A549 (cell line): Measurements from ENCODE around the gene C2CD3. TPM values are rescaled to one million over a fixed set of nuclear protein-coding genes. Genes with fewer than 3 reads are reported as not detected.

Source experiments
- ATAC-seq, 2 experiments: fragments of 200-7000 bp in 1 of 2; fragments of >200 bp in 1 of 2; cut with Nextera tagmentation in 1 of 2; cut with Tn5 transposase in 1 of 2; 3 replicates each; pipeline versions ENCODE4 v1.8.0 to v1.9.1; 2018 to 2020; ENCODE audit warnings: mild to moderate bottlenecking in 1 of 2, moderate library complexity in 1 of 2
- CTCF ChIA-PET: fragments of 300-600 bp; sonication (Branson Sonifier 250); formaldehyde crosslinking; extraction: SDS; loops from one replicate; lab custom pipeline; 2021; ENCODE audit warnings: antibody characterized with exemption, inconsistent platforms; lab: Yijun Ruan, JAX
- POLR2A ChIA-PET: fragments of 350-600 bp; formaldehyde crosslinking; extraction: SDS; loops from one replicate; lab custom pipeline; 2021; ENCODE audit warnings: antibody characterized with exemption, inconsistent platforms; lab: Yijun Ruan, JAX
- DNase-seq, 2 experiments: peaks; one replicate each; pipeline versions ENCODE4 v3.0.0 to v3.0.0-alpha.2; 2011 to 2016; ENCODE audit warnings: low read depth in 1 of 2, low spot score in 1 of 2
- FAIRE-seq: peaks from 2 replicates; lab custom pipeline; 2011; peaks lifted over from hg19 to GRCh38; lab: Jason Lieb, UNC
- H3K27ac ChIP-seq, 2 experiments: fragments of >200 bp; sonication (Bioruptor Twin); formaldehyde crosslinking; 3 replicates each; pipeline ENCODE4 v1.5.1; 2016 to 2017
- H3K4me1 ChIP-seq: fragments of >200 bp; sonication (Bioruptor Twin); formaldehyde crosslinking; 3 replicates; pipeline ENCODE4 v1.6.1; 2016
- H3K4me2 ChIP-seq: fragments of >200 bp; sonication (Bioruptor Twin); formaldehyde crosslinking; 3 replicates; pipeline ENCODE4 v1.6.1; 2016
- H3K4me3 ChIP-seq: fragments of >200 bp; sonication (Bioruptor Twin); formaldehyde crosslinking; 3 replicates; pipeline ENCODE4 v1.5.1; 2016
- H3K9me3 ChIP-seq: fragments of >200 bp; sonication (Bioruptor Twin); formaldehyde crosslinking; 3 replicates; pipeline ENCODE4 v1.6.1; 2016
- CBX2 ChIP-seq: fragments of 200-600 bp; sonication (generic); IDR thresholded peaks from 2 replicates; pipeline ENCODE4 v1.6.1; 2016; ENCODE audit warnings: low read depth, mild to moderate bottlenecking, borderline replicate concordance
- CBX8 ChIP-seq: fragments of 200-600 bp; sonication (generic); IDR thresholded peaks from 2 replicates; pipeline ENCODE4 v1.6.1; 2016
- CEBPB ChIP-seq, 2 experiments: fragments of >200 bp in 1 of 2; sonication (Bioruptor Twin) in 1 of 2; formaldehyde crosslinking in 1 of 2; IDR thresholded peaks; 2 replicates each; pipeline ENCODE4 v1.6.1; 2012 to 2016
- CHD4 ChIP-seq: fragments of 200-600 bp; sonication (generic); IDR thresholded peaks from 2 replicates; pipeline ENCODE4 v1.6.1; 2016; ENCODE audit warnings: antibody characterized with exemption, mild to moderate bottlenecking, borderline replicate concordance
- E2F6 ChIP-seq: IDR thresholded peaks from 2 replicates; pipeline ENCODE4 v1.6.1; 2012; ENCODE audit warnings: low read depth, borderline replicate concordance
- EHF ChIP-seq: fragments of 250-450 bp; sonication (Bioruptor Pico); IDR thresholded peaks from 2 replicates; pipeline ENCODE4 v1.5.0; 2020; ENCODE audit warnings: mild to moderate bottlenecking
- ESRRA ChIP-seq: fragments of 150-350 bp; IDR thresholded peaks from 2 replicates; pipeline ENCODE4 v1.6.1; 2014; ENCODE audit warnings: mild to moderate bottlenecking, low read length, borderline replicate concordance
- FOSB ChIP-seq: fragments of 250-450 bp; sonication (Bioruptor Pico); IDR thresholded peaks from 2 replicates; pipeline ENCODE4 v1.5.0; 2020; ENCODE audit warnings: mild to moderate bottlenecking, moderate library complexity
- HES2 ChIP-seq: fragments of >200 bp; sonication (Bioruptor Twin); formaldehyde crosslinking; IDR thresholded peaks from 2 replicates; pipeline ENCODE4 v1.6.1; 2016
- HEYL ChIP-seq: fragments of 250-450 bp; sonication (Bioruptor Pico); IDR thresholded peaks from 2 replicates; pipeline ENCODE4 v1.8.0; 2021; ENCODE audit warnings: mild to moderate bottlenecking, moderate library complexity
- HMGXB4 ChIP-seq: fragments of 250-450 bp; sonication (Bioruptor Pico); IDR thresholded peaks from 2 replicates; pipeline ENCODE4 v1.5.0; 2021; ENCODE audit warnings: mild to moderate bottlenecking, moderate library complexity, borderline replicate concordance
- JUNB ChIP-seq: fragments of >200 bp; sonication (Bioruptor Twin); formaldehyde crosslinking; IDR thresholded peaks from 2 replicates; pipeline ENCODE4 v1.6.1; 2016
- MAX ChIP-seq: IDR thresholded peaks from 2 replicates; pipeline ENCODE4 v1.6.1; 2012
- MAZ ChIP-seq: fragments of 150-350 bp; IDR thresholded peaks from 2 replicates; pipeline ENCODE4 v1.6.1; 2014; ENCODE audit warnings: antibody characterized with exemption, low read depth, low read length, borderline replicate concordance
- MYC ChIP-seq: IDR thresholded peaks from 2 replicates; pipeline ENCODE4 v1.6.1; 2012; ENCODE audit warnings: mild to moderate bottlenecking, inconsistent platforms, low read length, improper control_type of control experiment, borderline replicate concordance
- PBX3 ChIP-seq: IDR thresholded peaks from 2 replicates; pipeline ENCODE4 v1.6.1; 2012
- PHF8 ChIP-seq: fragments of 200-600 bp; sonication (generic); IDR thresholded peaks from 2 replicates; pipeline ENCODE4 v1.6.1; 2016; ENCODE audit warnings: low read depth, mild to moderate bottlenecking, antibody characterized with exemption, moderate library complexity, borderline replicate concordance
- POLR2AphosphoS2 ChIP-seq: conservative IDR thresholded peaks from 2 replicates; pipeline ENCODE4 v1.6.1; 2012; ENCODE audit warnings: low read length, improper control_type of control experiment, inconsistent platforms
- RARB ChIP-seq: fragments of 250-450 bp; sonication (Bioruptor Pico); IDR thresholded peaks from 2 replicates; pipeline ENCODE4 v1.8.0; 2021; ENCODE audit warnings: mild to moderate bottlenecking, moderate library complexity
- REST ChIP-seq: fragments of 200-600 bp; sonication (generic); IDR thresholded peaks from 2 replicates; pipeline ENCODE4 v1.6.1; 2016; ENCODE audit warnings: antibody characterized with exemption, mild to moderate bottlenecking, moderate library complexity
- RFX5 ChIP-seq: fragments of 450-650 bp; IDR thresholded peaks from 2 replicates; pipeline ENCODE4 v1.7.1; 2014; ENCODE audit warnings: antibody characterized with exemption, mild to moderate bottlenecking, moderate library complexity
- SMC3 ChIP-seq: fragments of >200 bp; sonication (Bioruptor Twin); formaldehyde crosslinking; IDR thresholded peaks from 3 replicates; pipeline ENCODE4 v1.6.1; 2018; ENCODE audit warnings: inconsistent platforms
- TFCP2L1 ChIP-seq: fragments of 250-450 bp; sonication (Bioruptor Pico); IDR thresholded peaks from 2 replicates; pipeline ENCODE4 v1.5.0; 2021; ENCODE audit warnings: mild to moderate bottlenecking
- TP53 ChIP-seq: fragments of 250-450 bp; sonication (Bioruptor Pico); IDR thresholded peaks from 2 replicates; pipeline ENCODE4 v1.5.0; 2021; ENCODE audit warnings: mild to moderate bottlenecking, moderate library complexity
- ZFP36 ChIP-seq: fragments of 450-650 bp; IDR thresholded peaks from 2 replicates; pipeline ENCODE4 v1.6.1; 2014; ENCODE audit warnings: borderline replicate concordance; ENCODE audit not compliant: partially characterized antibody
- WGBS: methylation state at CpG from one replicate; pipeline ENCODE4 v1.1.6; 2017; ENCODE audit errors: missing lambda C conversion rate; 5-methylcytosine and 5-hydroxymethylcytosine counted together
- polyA plus RNA-seq, 4 experiments: library from polyadenylated mRNA; depleted of rRNA in 3 of 4; stranded (reverse); fragments of >200 nt; fragmentation: RNase III in 1 of 4; extraction: RNeasy Plus Mini Kit Qiagen cat#74134 plus additional on column Dnase treatment in 1 of 4; gene quantifications; 2 replicates in 3 of 4; 3 replicates in 1 of 4; pipeline ENCODE4 v1.2.3, GENCODE V29; 2011 to 2017

Gene C2CD3
- polyA plus RNA-seq, 2 of the 4 experiments (the other 2 are of a cell fraction) = 15.2 to 19.8 TPM

GRCh38 chr11:74153224-74153623 lies 17.6 kb downstream of the C2CD3 start:
- H3K4me3 ChIP-seq = no peak overlapping the region
- CTCF ChIA-PET = no interaction called here
- POLR2A ChIA-PET = no interaction called here
- FAIRE-seq (no peak), DNase-seq (no peak), ATAC-seq (no peak)
- TF ChIP-seq TP53 (CRISPR knock-in tag) (no peak), HES2 (no peak), CBX8 (no peak), CBX2 (no peak), MYC (no peak), JUNB (no peak), MAZ (no peak), HMGXB4 (CRISPR knock-in tag) (no peak), RFX5 (no peak), EHF (CRISPR knock-in tag) (no peak), FOSB (CRISPR knock-in tag) (no peak), REST (no peak), PHF8 (no peak), RARB (CRISPR knock-in tag) (no peak), CEBPB (IDR thresholded peaks at IDR 0.05) (no peak), ESRRA (no peak), SMC3 (no peak), CHD4 (no peak)
- peaks cover 45% of the 10 kb centered on the region for H3K4me1 ChIP-seq
- H3K9me3 ChIP-seq = peaks cover 11% of the 10 kb centered on the region; the same call in 1 of the 3 replicates
- H3K4me2 ChIP-seq = no peak overlapping the region
- H3K27ac ChIP-seq = no peak overlapping the region

GRCh38 chr11:74147199-74147929 lies 23.4 kb downstream of the C2CD3 start:
- WGBS = 83% methylated on average over 5 of the region's 5 CpGs
- ChIA-PET CTCF (interaction anchor here (0.9 to 1.4 kb wide), 5 partner anchors 14 to 183 kb away, joined by 3 to 5 read pairs (median 3); no protein-coding TSS in a partner anchor), POLR2A (no interaction called here)
- FAIRE-seq = peak; percentile 39
- Histone ChIP-seq H3K4me3 (no peak overlapping the region), H3K4me2 (0 out of 3 replicates have a peak overlapping the region, but pooled peaks have one; percentile 18), H3K27ac (peak overlapping the region; percentile 3 to 45; a peak in 4 of 6 replicates), H3K9me3 (no peaks in the 10 kb centered on the region), H3K4me1 (peaks cover 43% of the 10 kb centered on the region)
- no peak for DNase-seq
- TF ChIP-seq CEBPB (IDR thresholded peaks at IDR 0.05) (no peak), TFCP2L1 (CRISPR knock-in tag) (no peak), HEYL (CRISPR knock-in tag) (no peak), PHF8 (no peak), POLR2AphosphoS2 (no peak), TP53 (CRISPR knock-in tag) (no peak), MAX (no peak), ZFP36 (no peak), PBX3 (no peak), CHD4 (no peak), CBX2 (no peak), E2F6 (no peak)
- no peak for ATAC-seq
